GM12875 (cell line): ENCODE data around the gene RRAD.

Experiments
- H3K4me3 ChIP-seq: one replicate; pipeline ENCODE4 v1.5.1; 2011; ENCODE audit warnings: low read depth, low read length, control low read depth
- CTCF ChIP-seq: IDR thresholded peaks from 2 replicates; pipeline ENCODE4 v1.5.1; 2011; ENCODE audit warnings: low read depth, mild to moderate bottlenecking, control low read depth, inconsistent platforms, low read length, moderate library complexity, borderline replicate concordance; ENCODE audit not compliant: insufficient read depth

The RRAD gene

GRCh38 chr16:66902648-66903543, 22.4 kb downstream of the RRAD start:
- TF ChIP-seq CTCF: no peak
- H3K4me3 ChIP-seq: no peak overlapping the region

- no peak for TF ChIP-seq CTCF
- H3K4me3 ChIP-seq: no peak overlapping the region
Observed at GRCh38 chr16:66901626-66902025, 23.7 kb downstream of the RRAD start.

GRCh38 chr16:66900721-66901441, 24.5 kb downstream of the RRAD start:
- no peak for TF ChIP-seq CTCF
- H3K4me3 ChIP-seq: no peak overlapping the region

GRCh38 chr16:66899945-66900710, 25.2 kb downstream of the RRAD start:
- TF ChIP-seq CTCF: no peak
- no peak overlapping the region for H3K4me3 ChIP-seq

- H3K4me3 ChIP-seq: no peak overlapping the region
- TF ChIP-seq CTCF: no peak
Observed at GRCh38 chr16:66899310-66899944, 25.9 kb downstream of the RRAD start.

- TF ChIP-seq CTCF: no peak
- no peak overlapping the region for H3K4me3 ChIP-seq
Observed at GRCh38 chr16:66898933-66899309, 26.4 kb downstream of the RRAD start.
